HFFc6 (cell line): ENCODE results near the gene CDH23. TPM values are rescaled to one million over a fixed set of nuclear protein-coding genes. Genes with fewer than 3 reads are reported as not detected.

ENCODE experiments used
- DNase-seq: peaks from one replicate; pipeline ENCODE4 v3.0.0-alpha.2; 2018
- H3K27ac Mint-ChIP-seq: 2 replicates; pipeline ENCODE4 v1.8.0; 2020; ENCODE audit warnings: mild to moderate bottlenecking, mixed read lengths
- H3K27me3 Mint-ChIP-seq: 2 replicates; pipeline ENCODE4 v1.8.0; 2021; ENCODE audit warnings: mild to moderate bottlenecking, moderate library complexity, mixed read lengths; ENCODE audit not compliant: insufficient read depth
- H3K36me3 Mint-ChIP-seq: 2 replicates; pipeline ENCODE4 v1.8.0; 2021; ENCODE audit warnings: low read depth, mixed read lengths
- H3K4me1 Mint-ChIP-seq: 2 replicates; pipeline ENCODE4 v1.8.0; 2020; ENCODE audit warnings: low read depth, mixed read lengths
- H3K4me3 Mint-ChIP-seq: 2 replicates; pipeline ENCODE4 v1.8.0; 2020; ENCODE audit warnings: mild to moderate bottlenecking, moderate library complexity, mixed read lengths
- H3K9me3 Mint-ChIP-seq: 2 replicates; pipeline ENCODE4 v1.8.0; 2020; ENCODE audit warnings: mild to moderate bottlenecking, mixed read lengths
- total RNA-seq, 6 experiments: library from RNA; stranded (reverse); fragmentation: NEBNext Ultra II Directional; extraction: Animal tissue kit (Norgen Biotek cat#: 25700); gene quantifications; 2 replicates in 1 of 6; 3 replicates in 5 of 6; pipeline ENCODE4 v1.2.3, GENCODE V29; 2021
- TF ChIP-seq, protein P1 (sequence below): fragments of 200-600 bp; sonication (generic); IDR thresholded peaks from 2 replicates; pipeline ENCODE4 v1.5.0; 2021; ENCODE audit warnings: antibody characterized with exemption, mild to moderate bottlenecking

CDH23 gene
- total RNA-seq, 6 experiments from 2014 or later: 0.02 to 0.11 (median 0.04) TPM; not detected in 2

DNA sequence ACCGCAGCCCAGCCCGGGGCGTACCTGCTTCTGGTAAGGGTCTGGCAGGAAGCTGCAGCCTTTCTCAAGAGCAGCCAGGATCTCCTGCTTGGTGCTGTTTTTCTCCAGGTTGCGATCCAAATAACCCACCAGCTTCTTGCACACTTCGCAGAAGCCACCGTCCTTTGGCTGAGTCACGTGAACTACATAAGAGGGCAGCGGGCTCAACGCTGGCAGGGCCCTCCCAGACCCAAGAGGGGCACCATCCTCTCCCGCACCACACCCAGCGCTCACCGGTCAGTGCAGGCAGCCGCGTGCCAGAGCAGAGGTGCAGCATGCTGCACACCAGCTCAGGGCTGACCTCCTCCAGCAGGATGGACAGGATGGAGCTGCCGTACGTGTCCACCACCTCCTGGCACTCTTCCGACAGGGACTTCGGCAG lies 422.7 kb downstream of the CDH23 start:
- Mint-ChIP-seq H3K27me3 (no peaks in the 10 kb centered on the region), H3K4me3 (no peak overlapping the region)

GRCh38 chr10:71819985-71820384 lies 423.3 kb downstream of the CDH23 start:
- no peak overlapping the region for H3K27ac Mint-ChIP-seq
- H3K4me3 Mint-ChIP-seq: no peak overlapping the region
- peaks cover 9% of the 10 kb centered on the region; the same call in 1 of the 2 replicates for H3K4me1 Mint-ChIP-seq
- no peaks in the 10 kb centered on the region for H3K9me3 Mint-ChIP-seq
- TF ChIP-seq, protein P1, sequence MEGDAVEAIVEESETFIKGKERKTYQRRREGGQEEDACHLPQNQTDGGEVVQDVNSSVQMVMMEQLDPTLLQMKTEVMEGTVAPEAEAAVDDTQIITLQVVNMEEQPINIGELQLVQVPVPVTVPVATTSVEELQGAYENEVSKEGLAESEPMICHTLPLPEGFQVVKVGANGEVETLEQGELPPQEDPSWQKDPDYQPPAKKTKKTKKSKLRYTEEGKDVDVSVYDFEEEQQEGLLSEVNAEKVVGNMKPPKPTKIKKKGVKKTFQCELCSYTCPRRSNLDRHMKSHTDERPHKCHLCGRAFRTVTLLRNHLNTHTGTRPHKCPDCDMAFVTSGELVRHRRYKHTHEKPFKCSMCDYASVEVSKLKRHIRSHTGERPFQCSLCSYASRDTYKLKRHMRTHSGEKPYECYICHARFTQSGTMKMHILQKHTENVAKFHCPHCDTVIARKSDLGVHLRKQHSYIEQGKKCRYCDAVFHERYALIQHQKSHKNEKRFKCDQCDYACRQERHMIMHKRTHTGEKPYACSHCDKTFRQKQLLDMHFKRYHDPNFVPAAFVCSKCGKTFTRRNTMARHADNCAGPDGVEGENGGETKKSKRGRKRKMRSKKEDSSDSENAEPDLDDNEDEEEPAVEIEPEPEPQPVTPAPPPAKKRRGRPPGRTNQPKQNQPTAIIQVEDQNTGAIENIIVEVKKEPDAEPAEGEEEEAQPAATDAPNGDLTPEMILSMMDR: no peak
- DNase-seq: no peak
- no peaks in the 10 kb centered on the region for H3K27me3 Mint-ChIP-seq
- H3K36me3 Mint-ChIP-seq: peaks cover 24% of the 10 kb centered on the region

More for the DNA sequence above, 422.7 kb downstream of the CDH23 start:
- DNase-seq: no peak
- peaks cover 24% of the 10 kb centered on the region for H3K36me3 Mint-ChIP-seq
- TF ChIP-seq, protein P1: no peak
- peaks cover 9% of the 10 kb centered on the region; the same call in 1 of the 2 replicates for H3K4me1 Mint-ChIP-seq
- H3K27ac Mint-ChIP-seq: no peak overlapping the region
- no peaks in the 10 kb centered on the region for H3K9me3 Mint-ChIP-seq

- DNase-seq: no peak
- H3K27me3 Mint-ChIP-seq: no peaks in the 10 kb centered on the region
- H3K4me3 Mint-ChIP-seq: no peak overlapping the region
- TF ChIP-seq, protein P1: no peak
- no peak overlapping the region for H3K27ac Mint-ChIP-seq
- H3K36me3 Mint-ChIP-seq: peaks cover 30% of the 10 kb centered on the region
- peaks cover 9% of the 10 kb centered on the region; the same call in 1 of the 2 replicates for H3K4me1 Mint-ChIP-seq
- no peaks in the 10 kb centered on the region for H3K9me3 Mint-ChIP-seq
Measured at GRCh38 chr10:71820966-71821365, 424.2 kb downstream of the CDH23 start.

DNA sequence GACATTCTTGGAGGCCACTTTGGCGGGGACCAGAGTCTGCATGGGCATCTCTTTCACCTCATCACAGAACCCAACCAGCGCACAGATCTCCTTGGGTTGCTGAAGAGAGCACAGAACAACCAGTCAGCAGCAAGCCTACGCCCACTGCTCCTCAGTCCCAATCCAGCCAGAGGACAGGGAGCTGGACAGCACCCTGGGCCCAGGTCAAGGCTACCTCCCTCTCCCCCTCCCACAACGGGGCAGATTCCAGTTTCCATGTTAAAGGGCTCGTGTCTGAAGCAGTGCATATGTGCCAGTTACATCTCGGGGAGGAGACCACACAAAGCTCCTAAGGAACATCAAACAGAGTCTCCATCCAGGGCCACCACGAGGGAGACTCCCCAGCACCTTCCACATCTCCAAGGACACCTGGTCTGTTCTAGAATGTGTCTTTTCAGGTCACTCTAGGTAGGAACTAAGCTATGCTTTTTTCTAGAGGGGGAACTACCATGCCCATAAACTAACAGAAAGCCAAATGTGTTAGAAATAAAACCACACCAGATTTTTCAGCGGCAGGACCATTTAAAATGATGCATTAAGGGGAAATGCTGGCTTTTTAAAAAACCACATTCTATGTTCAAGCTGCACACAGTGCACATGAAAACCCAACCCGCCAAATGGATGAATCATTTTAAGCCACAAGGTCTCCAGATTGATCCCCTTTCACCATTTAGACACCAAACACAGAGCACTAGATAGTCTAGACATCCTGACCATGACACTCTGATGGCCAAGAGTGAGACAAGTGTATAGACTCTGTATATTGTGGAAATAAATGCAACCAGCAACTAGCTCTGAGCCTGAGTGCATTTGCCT lies 425.4 kb downstream of the CDH23 start:
- no peak overlapping the region for H3K27ac Mint-ChIP-seq
- peaks cover 9% of the 10 kb centered on the region; the same call in 1 of the 2 replicates for H3K4me1 Mint-ChIP-seq
- H3K36me3 Mint-ChIP-seq: peaks cover 32% of the 10 kb centered on the region
- peak; percentile 17 for DNase-seq
- no peaks in the 10 kb centered on the region for H3K9me3 Mint-ChIP-seq
- no peak overlapping the region for H3K4me3 Mint-ChIP-seq
- TF ChIP-seq, protein P1: no peak
- no peaks in the 10 kb centered on the region for H3K27me3 Mint-ChIP-seq

- Mint-ChIP-seq H3K9me3 (no peaks in the 10 kb centered on the region), H3K27ac (no peak overlapping the region), H3K27me3 (no peaks in the 10 kb centered on the region), H3K36me3 (peaks cover 32% of the 10 kb centered on the region), H3K4me1 (peaks cover 9% of the 10 kb centered on the region; the same call in 1 of the 2 replicates), H3K4me3 (no peak overlapping the region)
- DNase-seq: no peak
- TF ChIP-seq, protein P1: no peak
Measured at GRCh38 chr10:71823356-71823755, 426.6 kb downstream of the CDH23 start.
